H9 (cell line): ENCODE data around the gene ITPKB. TPM values are rescaled to one million over a fixed set of nuclear protein-coding genes. Genes with fewer than 3 reads are reported as not detected.
"Not testable (repeated sequence)": the region's sequence is repeated elsewhere in the genome, so short reads cannot be mapped to it uniquely, and the experiment has no call there.

Experiments
- DNase-seq: peaks from one replicate; pipeline ENCODE4 v3.0.0-alpha.2; 2017
- H2AFZ ChIP-seq: one replicate; pipeline ENCODE4 v1.6.1; 2013; ENCODE audit warnings: mild to moderate bottlenecking, low read length, control low read depth, moderate library complexity
- H2AK5ac ChIP-seq: 2 replicates; pipeline ENCODE4 v1.6.1; 2013; ENCODE audit warnings: low read length, control low read depth, mixed read lengths; ENCODE audit not compliant: insufficient read length
- H2BK120ac ChIP-seq: one replicate; pipeline ENCODE4 v1.6.1; 2013; ENCODE audit warnings: low read depth, mild to moderate bottlenecking, low read length, control low read depth, inconsistent platforms; ENCODE audit not compliant: poor library complexity, severe bottlenecking
- H2BK12ac ChIP-seq: 2 replicates; pipeline ENCODE4 v1.6.1; 2013; ENCODE audit warnings: low read length, control low read depth, mixed read lengths, low read depth; ENCODE audit not compliant: insufficient read length
- H2BK15ac ChIP-seq: 2 replicates; pipeline ENCODE4 v1.6.1; 2013; ENCODE audit warnings: low read depth, low read length, control low read depth
- H2BK20ac ChIP-seq: one replicate; pipeline ENCODE4 v1.6.1; 2013; ENCODE audit warnings: low read depth, mild to moderate bottlenecking, low read length, control low read depth, inconsistent platforms; ENCODE audit not compliant: poor library complexity, severe bottlenecking
- H2BK5ac ChIP-seq: 2 replicates; pipeline ENCODE4 v1.6.1; 2013; ENCODE audit warnings: low read length, control low read depth, mixed read lengths; ENCODE audit not compliant: insufficient read length
- H3K14ac ChIP-seq: 2 replicates; pipeline ENCODE4 v1.6.1; 2013; ENCODE audit warnings: low read length, control low read depth; ENCODE audit not compliant: insufficient read depth
- H3K18ac ChIP-seq: 2 replicates; pipeline ENCODE4 v1.6.1; 2013; ENCODE audit warnings: low read depth, mild to moderate bottlenecking, mixed read lengths, low read length, control low read depth; ENCODE audit not compliant: insufficient read length
- H3K23ac ChIP-seq: 2 replicates; pipeline ENCODE4 v1.6.1; 2013; ENCODE audit warnings: low read length, control low read depth, mixed read lengths, low read depth; ENCODE audit not compliant: insufficient read length
- H3K23me2 ChIP-seq: 2 replicates; pipeline ENCODE4 v1.6.1; 2013; ENCODE audit warnings: low read depth, mild to moderate bottlenecking, mixed read lengths, low read length, control low read depth; ENCODE audit not compliant: insufficient read length, poor library complexity, severe bottlenecking
- H3K27ac ChIP-seq: 2 replicates; pipeline ENCODE4 v1.5.1; 2013; ENCODE audit warnings: low read length, control low read depth, mixed read lengths, low read depth; ENCODE audit not compliant: insufficient read length
- H3K27me3 ChIP-seq: 2 replicates; pipeline ENCODE4 v1.6.1; 2013; ENCODE audit warnings: low read length, control low read depth, inconsistent platforms; ENCODE audit not compliant: insufficient read depth
- H3K4ac ChIP-seq: 2 replicates; pipeline ENCODE4 v1.6.1; 2013; ENCODE audit warnings: low read depth, mild to moderate bottlenecking, control low read depth, inconsistent platforms, low read length, moderate library complexity
- H3K4me1 ChIP-seq: 2 replicates; pipeline ENCODE4 v1.6.1; 2013; ENCODE audit warnings: low read length, control low read depth, inconsistent platforms; ENCODE audit not compliant: insufficient read depth
- H3K4me2 ChIP-seq: 2 replicates; pipeline ENCODE4 v1.6.1; 2013; ENCODE audit warnings: low read length, control low read depth, mixed read lengths; ENCODE audit not compliant: insufficient read length, insufficient read depth
- H3K56ac ChIP-seq: 2 replicates; pipeline ENCODE4 v1.6.1; 2013; ENCODE audit warnings: low read depth, mild to moderate bottlenecking, mixed read lengths, low read length, control low read depth; ENCODE audit not compliant: insufficient read length
- H3K79me1 ChIP-seq: 2 replicates; pipeline ENCODE4 v1.6.1; 2013; ENCODE audit warnings: low read depth, mild to moderate bottlenecking, moderate library complexity, low read length, control low read depth, inconsistent platforms; ENCODE audit not compliant: insufficient read depth, poor library complexity, severe bottlenecking
- H3K79me2 ChIP-seq: 2 replicates; pipeline ENCODE4 v1.6.1; 2013; ENCODE audit warnings: low read length, control low read depth, inconsistent platforms; ENCODE audit not compliant: insufficient read depth
- H3K9ac ChIP-seq: 2 replicates; pipeline ENCODE4 v1.6.1; 2013; ENCODE audit warnings: low read length, control low read depth, mixed read lengths; ENCODE audit not compliant: insufficient read length; ENCODE audit errors: extremely low read depth
- H3K9me3 ChIP-seq: one replicate; pipeline ENCODE4 v1.6.1; 2013; ENCODE audit warnings: low read depth, low read length, inconsistent platforms; ENCODE audit not compliant: control insufficient read depth
- H3T11ph ChIP-seq: one replicate; pipeline ENCODE4 v1.6.1; 2013; ENCODE audit warnings: mild to moderate bottlenecking, low read length, control low read depth, inconsistent platforms
- H4K20me1 ChIP-seq: one replicate; pipeline ENCODE4 v1.6.1; 2013; ENCODE audit not compliant: control insufficient read depth, insufficient read length, insufficient read depth
- H4K5ac ChIP-seq: 2 replicates; pipeline ENCODE4 v1.6.1; 2013; ENCODE audit warnings: low read depth, mild to moderate bottlenecking, mixed read lengths, low read length, control low read depth; ENCODE audit not compliant: insufficient read length
- H4K8ac ChIP-seq: replicated peaks from 2 replicates; pipeline ENCODE4 v1.6.1; 2013; ENCODE audit warnings: low read length, control low read depth, mixed read lengths, low read depth; ENCODE audit not compliant: insufficient read length
- H4K91ac ChIP-seq: 2 replicates; pipeline ENCODE4 v1.6.1; 2013; ENCODE audit warnings: low read depth, mild to moderate bottlenecking, moderate library complexity, mixed read lengths, low read length, control low read depth; ENCODE audit not compliant: insufficient read length
- H3K27ac Mint-ChIP-seq, 3 experiments: 2 replicates in 2 of 3; 3 replicates in 1 of 3; pipeline ENCODE4 v1.8.0; 2020 to 2021; ENCODE audit warnings: mixed read lengths in 3 of 3, mild to moderate bottlenecking in 1 of 3, moderate library complexity in 1 of 3
- H3K27me3 Mint-ChIP-seq: 2 replicates; pipeline ENCODE4 v1.8.0; 2021; ENCODE audit warnings: low read depth, mild to moderate bottlenecking, moderate library complexity, mixed read lengths
- H3K36me3 Mint-ChIP-seq, 3 experiments: 2 replicates in 2 of 3; 3 replicates in 1 of 3; pipeline ENCODE4 v1.8.0; 2020 to 2021; ENCODE audit warnings: low read depth in 3 of 3, mixed read lengths in 3 of 3; ENCODE audit not compliant: insufficient read depth in 1 of 3
- H3K4me1 Mint-ChIP-seq, 2 experiments: 2 replicates each; pipeline ENCODE4 v1.8.0; 2020; ENCODE audit warnings: mixed read lengths in 2 of 2
- H3K4me3 Mint-ChIP-seq, 2 experiments: 2 replicates in 1 of 2; 3 replicates in 1 of 2; pipeline ENCODE4 v1.8.0; 2020 to 2021; ENCODE audit warnings: mild to moderate bottlenecking in 2 of 2, mixed read lengths in 2 of 2, moderate library complexity in 1 of 2
- H3K9me3 Mint-ChIP-seq, 2 experiments: 2 replicates in 1 of 2; 3 replicates in 1 of 2; pipeline ENCODE4 v1.8.0; 2020; ENCODE audit warnings: mild to moderate bottlenecking in 2 of 2, mixed read lengths in 2 of 2, moderate library complexity in 1 of 2
- CTCF ChIP-seq: fragments of 200-600 bp; sonication (generic); conservative IDR thresholded peaks from 3 replicates; pipeline ENCODE4 v1.8.0; 2021; ENCODE audit warnings: antibody characterized with exemption, mild to moderate bottlenecking
- WGBS: extraction: QIAGEN DNeasy Blood & Tissue Kit; methylation state at CpG from one replicate; pipeline ENCODE4 v1.1.7; 2013; ENCODE audit warnings: missing lambda C conversion rate, low lambda C conversion rate, mixed read lengths; ENCODE audit not compliant: insufficient read length; ENCODE audit errors: extremely low coverage; 5-methylcytosine and 5-hydroxymethylcytosine counted together
- total RNA-seq: library from RNA; stranded (reverse); gene quantifications from 2 replicates; pipeline ENCODE4 v1.2.1, GENCODE V29; 2021

ITPKB gene
- total RNA-seq, 1 experiment from 2014 or later = 3.8 TPM

- peaks cover 0 to 5% (median 4%) of the 10 kb centered on the region in 3 experiments; a peak in 3 of 7 replicates for H3K36me3 Mint-ChIP-seq
- no peak overlapping the region for H4K5ac ChIP-seq
These were observed 99.4 kb downstream of the ITPKB start for GRCh38 chr1:226639631-226640061.

GRCh38 chr1:226639206-226639605, 99.9 kb downstream of the ITPKB start:
- not testable (repeated sequence) for H2BK12ac ChIP-seq, H3K79me1 ChIP-seq, H3K36me3 Mint-ChIP-seq, H4K8ac ChIP-seq, H3K79me2 ChIP-seq, H3K27me3 ChIP-seq, H2BK15ac ChIP-seq, H3K18ac ChIP-seq, H3K4me3 Mint-ChIP-seq, H3K23ac ChIP-seq, H4K20me1 ChIP-seq, H3K4ac ChIP-seq, H2BK5ac ChIP-seq, H3K14ac ChIP-seq, H3K56ac ChIP-seq, H3K27ac Mint-ChIP-seq, DNase-seq, H3K27me3 Mint-ChIP-seq, H3T11ph ChIP-seq, H4K91ac ChIP-seq, H3K4me2 ChIP-seq, H2AFZ ChIP-seq, H4K5ac ChIP-seq, H2AK5ac ChIP-seq, H3K27ac ChIP-seq, H3K9me3 Mint-ChIP-seq, H3K23me2 ChIP-seq, H3K4me1 ChIP-seq, H3K9ac ChIP-seq, H2BK120ac ChIP-seq, H2BK20ac ChIP-seq, H3K9me3 ChIP-seq
- WGBS = no CpG with 5 or more reads among the region's 8 CpGs
- peaks cover 28 to 45% of the 10 kb centered on the region in 2 experiments for H3K4me1 Mint-ChIP-seq

More at GRCh38 chr1:226639631-226640061, 99.4 kb downstream of the ITPKB start:
- TF ChIP-seq CTCF = no peak
- Histone ChIP-seq H2BK5ac (no peak overlapping the region), H3K56ac (no peak overlapping the region), H3K23me2 (no peaks in the 10 kb centered on the region), H3K27me3 (no peaks in the 10 kb centered on the region), H2BK12ac (no peak overlapping the region), H2AK5ac (no peak overlapping the region), H2BK20ac (no peak overlapping the region), H3K4ac (no peak overlapping the region), H3K79me1 (no peaks in the 10 kb centered on the region), H2BK15ac (no peak overlapping the region), H3K23ac (no peak overlapping the region), H3K27ac (no peak overlapping the region), H3K79me2 (no peaks in the 10 kb centered on the region), H3K14ac (no peak overlapping the region; the same call in 1 of the 2 replicates), H3T11ph (no peak overlapping the region), H2AFZ (no peak overlapping the region), H4K91ac (no peak overlapping the region), H3K9me3 (no peaks in the 10 kb centered on the region), H3K18ac (no peak overlapping the region), H4K8ac (no peak overlapping the region), H3K4me1 (no peaks in the 10 kb centered on the region), H3K4me2 (no peak overlapping the region), H2BK120ac (no peak overlapping the region), H4K20me1 (no peaks in the 10 kb centered on the region), H3K9ac (no peak overlapping the region)
- no peaks in the 10 kb centered on the region for H3K9me3 Mint-ChIP-seq
- H3K4me3 Mint-ChIP-seq = no peak overlapping the region
- H3K4me1 Mint-ChIP-seq = peaks cover 33 to 44% of the 10 kb centered on the region in 2 experiments
- no peaks in the 10 kb centered on the region for H3K27me3 Mint-ChIP-seq
- no CpG with 5 or more reads among the region's 18 CpGs for WGBS
- DNase-seq = no peak
- no peak overlapping the region for H3K27ac Mint-ChIP-seq
